ENCODE results near the gene RIMKLB. TPM values are rescaled to one million over a fixed set of nuclear protein-coding genes. Genes with fewer than 3 reads are reported as not detected.

The RIMKLB gene
- total RNA-seq, 2 donors from 2014 or later: 14.4 to 72.4 TPM

GRCh38 chr12:8667270-8667669 is 30.5 kb upstream of the RIMKLB start:
- no peaks in the 10 kb centered on the region for H3K4me1 ChIP-seq (replicated peaks)
- H3K27me3 ChIP-seq (replicated peaks; ENCODE audit: insufficient read depth): no peaks in the 10 kb centered on the region
- intact Hi-C loops (cut with DNase I): no loop called here
- H3K27ac ChIP-seq: no peak overlapping the region
- TF ChIP-seq CTCF (IDR thresholded peaks at IDR 0.05) (no peak), POLR2AphosphoS5 (IDR thresholded peaks at IDR 0.05) (no peak), POLR2A (IDR thresholded peaks at IDR 0.05) (no peak)
- no peaks in the 10 kb centered on the region for H3K36me3 ChIP-seq
- H3K9me3 ChIP-seq: no peaks in the 10 kb centered on the region
- no peak for DNase-seq (ENCODE audit: low spot score)
- no peak overlapping the region for H3K4me3 ChIP-seq
- 76% methylated on average over 2 of the region's 2 CpGs for WGBS

GRCh38 chr12:8668441-8668840 is 29.4 kb upstream of the RIMKLB start:
- H3K4me3 ChIP-seq: no peak overlapping the region
- WGBS: 59% methylated on average over 2 of the region's 2 CpGs
- DNase-seq (ENCODE audit: low spot score): no peak
- H3K4me1 ChIP-seq (replicated peaks): no peaks in the 10 kb centered on the region
- no peaks in the 10 kb centered on the region for H3K36me3 ChIP-seq
- no peak overlapping the region for H3K27ac ChIP-seq
- no peaks in the 10 kb centered on the region for H3K9me3 ChIP-seq
- no peaks in the 10 kb centered on the region for H3K27me3 ChIP-seq (replicated peaks; ENCODE audit: insufficient read depth)
- TF ChIP-seq POLR2A (IDR thresholded peaks at IDR 0.05) (no peak), POLR2AphosphoS5 (IDR thresholded peaks at IDR 0.05) (no peak), CTCF (IDR thresholded peaks at IDR 0.05) (no peak)
- intact Hi-C loops (cut with DNase I): no loop called here

GRCh38 chr12:8672381-8672780 is 25.4 kb upstream of the RIMKLB start:
- no peaks in the 10 kb centered on the region for H3K27me3 ChIP-seq (replicated peaks; ENCODE audit: insufficient read depth)
- WGBS: 96% methylated on average over 5 of the region's 5 CpGs
- H3K36me3 ChIP-seq: no peaks in the 10 kb centered on the region
- H3K9me3 ChIP-seq: no peaks in the 10 kb centered on the region
- intact Hi-C loops (cut with DNase I): no loop called here
- TF ChIP-seq CTCF (IDR thresholded peaks at IDR 0.05) (no peak), POLR2AphosphoS5 (IDR thresholded peaks at IDR 0.05) (no peak), POLR2A (IDR thresholded peaks at IDR 0.05) (no peak)
- no peaks in the 10 kb centered on the region for H3K4me1 ChIP-seq (replicated peaks)
- H3K4me3 ChIP-seq: no peak overlapping the region
- H3K27ac ChIP-seq: no peak overlapping the region
- no peak for DNase-seq (ENCODE audit: low spot score)

GRCh38 chr12:8675591-8676036 is 22.2 kb upstream of the RIMKLB start:
- no peak for DNase-seq (ENCODE audit: low spot score)
- no peaks in the 10 kb centered on the region for H3K4me1 ChIP-seq (replicated peaks)
- no peaks in the 10 kb centered on the region for H3K36me3 ChIP-seq
- WGBS: 16% methylated on average over 3 of the region's 3 CpGs
- H3K27me3 ChIP-seq (replicated peaks; ENCODE audit: insufficient read depth): no peaks in the 10 kb centered on the region
- H3K9me3 ChIP-seq: no peaks in the 10 kb centered on the region
- H3K27ac ChIP-seq: peak overlapping the region in 1 of 2 donors; percentile 17
- no peak for TF ChIP-seq POLR2A (IDR thresholded peaks at IDR 0.05)
- TF ChIP-seq CTCF (IDR thresholded peaks at IDR 0.05): no peak
- TF ChIP-seq POLR2AphosphoS5 (IDR thresholded peaks at IDR 0.05): no peak
- intact Hi-C loops (cut with DNase I): no loop called here
- no peak overlapping the region for H3K4me3 ChIP-seq

GRCh38 chr12:8676651-8677050 is 21.1 kb upstream of the RIMKLB start:
- H3K4me3 ChIP-seq: no peak overlapping the region
- no peak for DNase-seq (ENCODE audit: low spot score)
- intact Hi-C loops (cut with DNase I): no loop called here
- no peak overlapping the region for H3K27ac ChIP-seq
- no peaks in the 10 kb centered on the region for H3K36me3 ChIP-seq
- H3K9me3 ChIP-seq: no peaks in the 10 kb centered on the region
- 94% methylated on average over 4 of the region's 4 CpGs for WGBS
- no peak for TF ChIP-seq POLR2AphosphoS5 (IDR thresholded peaks at IDR 0.05)
- TF ChIP-seq CTCF (IDR thresholded peaks at IDR 0.05): no peak
- no peaks in the 10 kb centered on the region for H3K4me1 ChIP-seq (replicated peaks)
- no peaks in the 10 kb centered on the region for H3K27me3 ChIP-seq (replicated peaks; ENCODE audit: insufficient read depth)
